ENCODE measurements around the gene BDKRB1.

BDKRB1 gene

DNA sequence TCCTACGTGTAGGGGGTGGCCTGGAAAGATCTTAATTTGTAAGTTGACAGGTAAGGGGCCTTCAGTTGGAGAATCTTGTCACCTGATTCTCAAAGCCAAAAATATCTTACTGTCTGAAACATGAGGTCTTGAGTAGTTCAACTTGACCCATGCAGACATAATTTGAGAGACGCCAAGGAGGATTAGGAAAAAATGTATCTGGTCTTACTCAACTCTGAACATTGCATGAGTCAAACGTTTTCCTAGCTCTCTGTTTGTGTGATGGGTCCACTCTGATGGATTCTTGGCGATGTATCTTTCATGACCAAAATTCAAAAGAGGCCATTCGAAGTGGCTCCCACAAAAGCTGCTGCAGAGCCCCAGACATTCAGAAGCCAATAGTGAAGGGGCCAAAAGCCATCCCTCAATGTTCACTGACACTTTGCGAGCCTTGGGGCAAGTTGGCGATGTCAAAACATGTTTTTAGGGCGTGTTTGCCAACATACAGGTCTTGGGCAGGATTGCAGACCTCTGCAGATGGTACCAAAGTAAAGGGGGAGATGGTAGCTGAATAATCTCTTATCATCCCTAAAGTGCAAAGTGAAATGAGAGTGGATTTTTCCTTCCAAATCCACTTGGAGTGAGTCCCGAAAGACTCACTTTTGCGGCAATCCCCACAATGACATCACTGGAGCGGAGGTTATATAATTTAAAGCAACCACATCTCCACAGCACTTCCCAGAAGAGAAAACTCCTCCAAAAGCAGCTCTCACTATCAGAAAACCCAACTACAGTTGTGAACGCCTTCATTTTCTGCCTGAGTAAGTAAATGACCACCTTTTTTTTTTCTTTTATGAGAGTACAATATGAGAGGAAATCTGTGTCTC, at the start of gene BDKRB1:
Gene BDKRB1, plus strand, starts transcription at position 710 of the 866 bp plus-strand sequence. CDS start 7,473 bp downstream, outside the sequence.
- DNase-seq, result no peak

DNA sequence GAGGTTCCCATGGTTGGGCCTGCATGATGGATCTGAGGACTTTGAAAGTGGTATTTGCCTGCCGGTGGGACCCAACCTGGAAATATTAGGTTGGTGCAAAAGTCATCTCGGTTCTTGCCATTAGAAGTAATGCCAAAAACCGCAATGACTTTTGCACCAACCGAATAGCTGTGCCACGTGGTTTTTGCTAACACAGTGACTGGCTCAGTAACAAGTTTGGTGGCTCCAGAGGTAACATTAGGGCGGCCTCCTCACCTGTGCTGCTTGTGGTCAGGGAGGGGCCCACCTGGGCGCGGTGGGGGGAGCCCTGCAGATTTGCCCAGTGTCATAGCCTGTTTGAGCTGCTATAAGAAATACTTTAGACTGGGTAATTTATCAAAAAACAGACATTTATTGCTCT, 49.5 kb upstream of the BDKRB1 start:
- DNase-seq, result no peak

- DNase-seq, result no peak
These were observed 48.3 kb upstream of the BDKRB1 start for GRCh38 chr14:96207686-96208085.

DNA sequence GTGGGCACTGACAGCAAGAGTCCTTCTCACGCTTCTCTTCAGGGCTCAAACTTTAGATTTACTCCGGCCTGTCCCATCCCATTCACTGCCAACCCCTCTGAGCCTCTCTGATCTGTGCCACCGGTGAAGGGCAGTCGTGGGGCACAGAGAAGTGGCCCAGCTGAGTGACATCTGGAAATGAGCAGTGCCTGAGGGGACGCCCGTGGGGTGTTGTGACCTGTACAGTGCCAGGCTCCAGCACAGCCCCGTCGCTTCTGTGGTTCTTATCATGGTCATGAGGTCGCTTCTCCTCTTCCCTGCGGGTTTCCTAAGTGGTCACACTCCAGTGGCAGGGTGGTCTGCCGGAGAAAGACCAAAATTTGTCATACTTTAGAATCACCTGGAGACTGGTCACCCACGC, 47.3 kb upstream of the BDKRB1 start:
- DNase-seq, result no peak

GRCh38 chr14:96212140-96212539, 43.9 kb upstream of the BDKRB1 start:
- no peak for DNase-seq

DNA sequence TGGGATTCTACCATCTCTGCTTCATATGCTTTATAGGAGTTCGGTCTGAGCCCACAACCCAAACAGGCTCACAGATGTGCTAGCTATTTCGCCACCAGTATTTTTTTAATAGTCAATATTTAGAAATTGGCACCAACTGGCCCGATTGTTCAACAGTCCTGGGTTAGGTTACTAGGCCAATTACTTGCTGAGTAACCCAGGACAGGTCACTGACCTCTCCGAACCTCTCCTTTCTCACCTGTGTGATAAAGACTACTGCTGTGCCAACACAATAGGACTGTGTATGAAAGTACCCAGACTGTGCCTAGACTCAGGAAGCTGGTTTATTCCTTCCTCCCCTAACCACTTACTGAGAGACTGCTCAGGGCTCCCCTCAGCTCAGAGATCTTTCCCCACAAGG, 43.1 kb upstream of the BDKRB1 start:
- no peak for DNase-seq

DNA sequence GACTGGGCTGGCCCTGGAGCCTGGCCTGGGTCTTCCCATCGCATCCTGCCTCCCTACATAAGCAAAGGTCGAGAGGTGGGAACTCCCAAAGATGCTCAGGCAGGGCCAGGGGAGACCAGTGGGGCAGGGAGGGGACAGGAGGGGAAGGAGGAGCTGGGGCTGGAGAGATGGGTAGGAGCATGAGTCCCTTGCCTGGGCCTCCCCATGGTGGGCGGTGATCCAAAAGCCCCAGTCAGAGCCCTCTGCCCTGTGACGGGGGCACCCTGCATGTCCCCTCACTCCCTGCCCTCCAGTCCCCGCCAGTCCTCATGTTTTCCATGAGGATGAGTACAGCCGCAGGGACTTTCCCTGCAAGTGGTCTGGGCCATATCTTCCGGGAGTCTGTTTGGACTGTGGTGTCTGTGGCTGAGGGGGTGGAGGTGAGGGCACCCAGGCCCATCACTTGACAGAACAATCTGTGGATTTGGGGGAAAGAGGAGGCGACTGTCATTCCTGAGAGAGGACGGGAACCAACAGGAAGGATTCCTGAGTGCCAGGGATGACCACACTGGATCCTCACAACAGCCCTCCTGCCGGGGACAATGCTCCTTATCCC, 42.0 kb upstream of the BDKRB1 start:
- DNase-seq, result no peak

DNA sequence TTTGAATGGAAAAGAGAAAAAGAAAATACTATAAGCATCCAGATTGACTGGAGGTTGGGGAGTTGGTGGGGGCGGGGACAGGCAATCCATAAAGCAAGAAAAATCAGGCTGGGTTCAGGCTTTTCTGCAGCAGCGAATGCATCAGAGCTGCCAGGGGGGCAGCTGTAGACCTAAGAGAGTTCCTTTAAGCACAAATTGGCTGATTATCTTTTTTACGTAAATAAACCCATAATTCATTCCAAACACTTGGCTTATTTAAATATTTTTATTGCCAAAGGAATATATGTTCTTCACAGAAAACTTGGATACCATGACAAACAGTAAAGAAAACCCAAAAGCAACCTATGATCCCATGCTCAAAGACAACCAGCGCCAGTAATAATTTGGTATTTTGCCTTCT, 41.2 kb upstream of the BDKRB1 start:
- DNase-seq, result no peak

- no peak for DNase-seq
These were observed 40.4 kb upstream of the BDKRB1 start for GRCh38 chr14:96215452-96216244.

GRCh38 chr14:96216627-96217026, 39.4 kb upstream of the BDKRB1 start:
- no peak for DNase-seq

DNA sequence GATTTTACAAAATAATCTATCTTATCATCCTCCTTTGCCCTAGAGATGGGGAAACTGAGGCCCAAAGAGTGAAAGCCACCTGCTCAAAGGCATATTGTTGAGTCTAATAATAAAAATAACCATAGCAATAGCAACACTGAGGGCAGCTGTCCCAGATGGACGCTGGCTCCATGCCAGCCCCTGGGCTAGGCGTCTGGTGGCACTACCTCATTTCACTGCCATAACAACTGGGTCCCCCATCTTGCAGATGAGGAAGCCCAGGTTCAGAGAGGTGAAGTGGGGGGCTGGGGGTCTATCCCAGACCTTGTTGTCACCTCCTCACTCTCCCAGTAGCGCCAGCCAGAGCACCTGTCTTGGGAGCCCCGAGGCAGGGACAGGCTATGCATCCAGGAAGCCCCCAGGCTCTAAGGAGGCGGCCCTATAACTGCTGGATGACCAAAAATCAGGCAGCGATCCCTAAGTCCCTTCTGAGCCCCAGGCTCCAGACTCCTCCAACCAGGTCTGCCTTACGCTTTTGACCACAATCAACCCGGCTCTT, 38.6 kb upstream of the BDKRB1 start:
- DNase-seq, result no peak

DNA sequence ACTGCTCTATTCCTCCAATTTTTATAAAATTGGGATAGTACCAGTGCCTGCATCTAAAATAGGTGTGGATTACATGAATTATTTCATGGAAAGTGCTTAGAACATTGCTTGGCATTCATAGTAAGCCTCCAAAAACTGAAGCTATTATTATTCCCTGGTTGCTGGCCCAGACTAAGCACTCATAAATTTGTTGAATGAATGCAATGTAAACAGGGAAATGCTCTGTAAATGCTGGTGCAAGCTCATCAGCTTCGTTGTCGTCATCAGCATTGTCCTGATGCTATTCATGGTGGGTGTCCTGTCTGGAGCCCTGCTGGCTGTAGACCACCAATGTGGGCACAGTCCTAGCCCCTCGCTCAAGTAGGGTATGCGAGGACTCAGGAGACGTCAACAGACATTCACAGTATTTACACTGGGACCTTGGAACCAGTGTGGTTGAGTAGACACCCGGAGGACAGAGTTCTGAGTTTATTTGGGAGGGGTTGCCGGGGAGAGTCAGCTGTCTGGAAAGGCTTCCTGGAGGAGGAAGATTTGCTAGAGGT, 34.8 kb upstream of the BDKRB1 start:
- DNase-seq, result no peak

- DNase-seq, result no peak
These were observed 34.2 kb upstream of the BDKRB1 start for GRCh38 chr14:96221841-96222240.

DNA sequence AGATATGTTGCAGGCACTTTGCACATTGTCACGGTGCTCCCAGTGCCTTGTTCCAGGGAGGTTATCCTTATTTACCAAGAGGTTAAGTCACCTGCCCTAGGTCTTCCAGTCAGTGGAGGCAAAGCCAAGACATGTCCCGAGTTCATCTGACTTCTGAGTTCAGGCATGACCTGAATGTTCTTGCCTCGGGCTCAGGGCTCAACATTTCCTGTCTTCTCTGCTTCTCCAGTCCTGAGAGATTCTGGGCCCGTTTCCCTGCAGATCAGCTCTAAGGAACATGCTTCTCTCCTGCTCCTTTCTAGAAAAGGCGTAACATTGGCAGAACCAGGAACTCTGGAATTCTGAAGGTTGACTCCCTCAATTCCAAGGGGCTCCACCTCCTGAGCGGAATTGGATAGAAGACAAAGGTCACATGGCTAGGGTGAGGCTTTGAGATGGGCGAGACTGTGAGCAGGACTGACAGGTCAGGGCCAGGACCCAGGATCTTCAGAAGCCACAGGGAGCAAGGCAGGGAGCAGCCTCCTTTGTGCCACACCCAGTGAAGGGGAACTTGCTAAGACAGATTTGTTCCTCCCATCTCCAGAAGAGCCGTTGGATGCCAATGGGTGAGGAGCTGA, 31.4 kb upstream of the BDKRB1 start:
- DNase-seq, result no peak

GRCh38 chr14:96225213-96225612, 30.8 kb upstream of the BDKRB1 start:
- no peak for DNase-seq

DNA sequence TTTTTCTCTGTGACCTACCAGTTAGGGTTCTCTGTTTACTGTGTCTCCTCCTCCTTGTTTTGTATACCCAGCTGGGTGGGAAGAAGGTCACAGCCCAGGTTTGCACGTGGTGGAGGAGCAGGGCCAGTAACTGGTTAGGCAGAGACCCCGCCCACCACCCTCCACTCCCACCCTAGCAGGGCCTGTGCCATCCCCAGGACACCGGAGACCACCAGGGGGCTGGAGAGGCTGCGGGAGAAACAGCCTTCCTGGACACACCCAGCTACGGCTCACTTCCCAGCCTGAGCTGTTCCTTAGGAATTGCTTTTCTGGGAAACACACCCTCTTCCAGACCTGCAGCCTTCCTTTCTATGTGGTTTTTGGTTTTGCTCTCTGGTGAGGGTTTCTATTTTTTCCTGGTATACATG, 30.3 kb upstream of the BDKRB1 start:
- no peak for DNase-seq

DNA sequence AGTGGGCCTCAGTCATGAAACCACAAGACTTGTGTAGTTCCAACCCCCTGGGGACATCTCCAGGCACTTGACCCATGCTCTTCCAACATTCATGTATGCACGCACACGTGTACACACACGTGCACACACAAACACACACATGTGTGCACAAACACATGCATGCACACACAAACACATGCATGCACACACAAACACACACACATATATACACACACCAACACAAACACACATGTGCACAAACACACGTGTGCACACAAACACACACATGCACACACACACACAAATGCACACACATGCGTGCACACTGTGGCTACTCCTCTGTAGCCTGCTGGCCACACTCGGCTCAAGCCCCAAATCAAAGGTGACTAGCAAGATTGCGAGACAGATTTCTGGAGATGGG, 28.6 kb upstream of the BDKRB1 start:
- DNase-seq, result no peak

DNA sequence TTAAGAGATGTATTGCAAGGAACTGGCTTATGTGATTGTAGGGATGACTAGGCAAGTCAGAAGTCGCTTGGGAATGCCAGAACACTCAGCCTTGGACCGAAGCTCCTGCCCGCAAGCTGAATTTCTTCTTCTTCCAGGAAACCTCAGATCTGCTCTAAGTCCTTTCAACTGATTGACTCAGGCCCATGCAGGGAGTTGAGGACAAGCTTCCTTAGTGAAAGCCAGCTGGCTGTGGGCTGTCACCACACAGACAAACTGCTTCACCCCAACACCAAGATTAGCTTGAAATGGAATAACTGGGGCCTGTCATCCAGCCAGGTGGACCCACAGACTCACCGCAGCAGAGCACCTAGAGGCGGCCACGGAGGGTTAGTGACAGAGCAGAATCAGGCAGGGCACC, 26.7 kb upstream of the BDKRB1 start:
- no peak for DNase-seq

GRCh38 chr14:96231056-96231455, 25.0 kb upstream of the BDKRB1 start:
- DNase-seq, result no peak

GRCh38 chr14:96231526-96232130, 24.4 kb upstream of the BDKRB1 start:
- no peak for DNase-seq

DNA sequence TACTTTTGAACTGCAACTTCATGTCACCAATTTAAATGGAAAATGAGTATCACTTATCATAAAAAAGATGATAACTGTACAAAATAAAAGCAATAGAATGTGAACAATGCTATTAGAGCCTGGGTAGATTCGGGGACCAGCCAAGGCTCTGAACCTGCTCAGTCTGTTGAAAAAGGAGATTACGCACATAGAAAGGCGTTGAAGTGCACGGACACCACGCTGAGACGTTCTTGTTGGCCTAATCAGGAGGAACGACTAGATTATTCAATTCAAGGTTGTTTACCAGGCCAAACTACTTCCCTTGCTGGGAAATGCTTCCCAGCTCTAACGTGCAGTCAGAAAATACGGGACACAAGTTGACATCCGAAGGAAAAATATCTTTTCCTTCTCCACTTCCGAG, 23.5 kb upstream of the BDKRB1 start:
- DNase-seq, result no peak

- DNase-seq, result no peak
These were observed 22.3 kb upstream of the BDKRB1 start for GRCh38 chr14:96233661-96234060.
